HG02870 (cell line): ENCODE results near the gene ZNF836.
A peak's percentile ranks its signal among the peaks of the same experiment; 100 is the strongest.

Experiments
- ATAC-seq: cut with Tn5 transposase; IDR thresholded peaks from one replicate; pipeline ENCODE4 v1.9.1; 2021; ENCODE audit warnings: mild to moderate bottlenecking, moderate library complexity; ENCODE audit not compliant: unreplicated experiment

Gene ZNF836

GRCh38 chr19:52188822-52189734 lies 17.7 kb upstream of the ZNF836 start:
- ATAC-seq, result peak; percentile 1

GRCh38 chr19:52187407-52187806 lies 16.0 kb upstream of the ZNF836 start:
- no peak for ATAC-seq

DNA sequence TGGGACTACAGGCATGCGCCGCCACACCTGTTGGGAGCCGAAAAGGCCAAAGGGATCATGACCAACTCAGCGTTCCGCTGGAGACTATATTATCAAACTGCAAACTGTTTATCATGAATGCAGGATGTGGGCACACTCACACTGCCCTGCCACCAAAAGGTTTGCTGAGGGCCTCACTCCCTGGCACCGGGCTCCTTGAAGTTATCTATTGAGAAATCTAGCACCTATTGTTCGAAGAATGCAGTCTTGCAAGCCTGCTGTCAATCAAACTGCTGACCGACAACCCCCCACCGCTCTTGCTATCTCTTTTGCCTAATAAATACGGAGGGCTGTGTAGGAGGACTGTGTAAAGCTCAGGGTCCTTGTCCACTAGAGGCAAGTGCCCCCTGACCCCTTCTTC lies 5.2 kb upstream of the ZNF836 start:
- ATAC-seq, result no peak

GRCh38 chr19:52172347-52172746 lies 926 bp upstream of the ZNF836 start:
- no peak for ATAC-seq

DNA sequence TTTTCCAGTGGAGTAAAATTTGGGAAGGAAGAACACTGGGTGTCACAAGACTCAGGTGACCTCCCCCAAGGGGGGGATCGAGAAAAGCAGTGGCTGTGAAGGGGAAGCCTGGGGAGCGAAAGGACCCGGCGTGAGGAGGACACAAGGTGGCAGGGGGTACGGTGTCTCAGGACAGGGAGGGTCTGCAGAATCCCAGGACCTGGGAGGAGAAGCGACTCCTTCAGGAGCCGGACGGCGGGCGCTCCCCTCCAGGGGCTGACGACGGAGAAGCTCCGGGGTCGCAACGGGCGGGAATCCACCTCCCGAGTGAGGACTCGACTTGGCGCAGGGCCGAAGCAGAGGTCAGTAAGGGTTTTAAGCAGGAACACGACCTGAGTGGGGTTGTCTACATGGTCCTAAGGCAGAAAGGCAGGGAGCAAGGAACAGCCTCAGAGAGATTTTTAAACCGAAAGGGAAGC lies 529 bp downstream of the ZNF836 start:
- no peak for ATAC-seq

- no peak for ATAC-seq
These were observed 1.1 kb downstream of the ZNF836 start for GRCh38 chr19:52170304-52170703.

- no peak for ATAC-seq
These were observed 15.6 kb downstream of the ZNF836 start for GRCh38 chr19:52155596-52156359.

DNA sequence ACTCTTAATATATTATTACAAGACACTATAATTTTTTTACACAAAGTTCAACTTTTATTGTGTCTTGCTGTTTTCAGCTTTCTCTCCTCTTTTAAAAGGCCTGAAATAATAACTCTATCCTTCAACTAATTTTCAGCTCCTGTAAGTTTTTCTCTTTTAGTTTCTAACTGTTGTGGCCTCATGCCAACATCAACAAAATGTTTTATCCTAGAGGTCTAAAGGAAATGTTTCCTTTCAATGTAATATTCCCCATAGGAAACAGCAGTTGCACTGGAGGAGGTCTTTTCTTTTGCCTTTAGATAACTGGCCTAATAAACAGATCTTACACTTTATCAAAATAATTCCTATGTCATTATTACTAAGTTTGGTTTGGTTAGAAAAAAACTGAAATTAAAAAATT lies 23.2 kb downstream of the ZNF836 start:
- no peak for ATAC-seq

DNA sequence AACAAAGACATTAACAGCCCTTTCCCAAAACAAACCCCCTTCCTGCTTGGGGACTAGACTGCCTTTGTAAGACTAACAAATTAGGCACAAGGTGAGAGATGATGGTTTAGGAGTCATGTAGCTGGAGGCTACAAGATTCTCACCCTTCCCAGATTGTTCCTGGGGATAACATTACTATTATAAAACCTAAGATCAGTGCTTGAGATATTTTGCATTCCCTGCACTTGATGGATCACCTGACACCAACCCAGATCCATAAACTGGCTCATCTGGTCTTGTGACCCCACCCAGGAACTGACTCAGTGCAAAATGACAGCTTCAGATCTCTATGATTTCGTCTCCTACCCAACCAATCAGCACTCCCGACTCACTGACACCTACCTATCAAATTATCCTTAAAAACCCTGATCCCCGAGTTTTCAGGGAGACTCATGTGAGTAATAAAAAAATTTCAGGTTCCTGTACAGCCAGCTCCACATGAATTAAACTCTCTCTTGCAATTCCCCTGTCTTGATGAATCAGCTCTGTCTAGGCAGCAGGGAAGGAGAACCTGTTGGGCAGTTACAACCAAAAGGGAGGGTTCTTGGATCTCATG lies 29.3 kb downstream of the ZNF836 start:
- ATAC-seq, result no peak

DNA sequence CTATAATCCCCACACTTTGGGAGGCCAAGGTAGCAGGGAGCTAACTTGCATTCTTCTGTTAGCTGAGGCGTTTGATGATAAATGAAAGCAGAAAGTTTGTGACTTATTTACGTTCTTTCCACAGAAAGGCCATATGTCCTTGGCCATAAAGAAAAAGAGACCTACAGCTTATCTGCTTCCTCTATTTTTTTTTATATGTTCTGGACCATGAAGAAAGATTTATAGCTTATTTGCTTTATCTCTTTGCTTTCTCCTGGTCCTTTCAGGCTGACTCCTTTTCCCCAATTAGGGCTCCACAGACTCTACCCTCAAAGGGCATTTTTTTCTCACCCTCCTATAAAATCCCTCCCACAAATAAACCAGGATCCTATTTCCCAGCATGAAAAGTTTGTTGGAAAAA lies 30.2 kb downstream of the ZNF836 start:
- no peak for ATAC-seq

DNA sequence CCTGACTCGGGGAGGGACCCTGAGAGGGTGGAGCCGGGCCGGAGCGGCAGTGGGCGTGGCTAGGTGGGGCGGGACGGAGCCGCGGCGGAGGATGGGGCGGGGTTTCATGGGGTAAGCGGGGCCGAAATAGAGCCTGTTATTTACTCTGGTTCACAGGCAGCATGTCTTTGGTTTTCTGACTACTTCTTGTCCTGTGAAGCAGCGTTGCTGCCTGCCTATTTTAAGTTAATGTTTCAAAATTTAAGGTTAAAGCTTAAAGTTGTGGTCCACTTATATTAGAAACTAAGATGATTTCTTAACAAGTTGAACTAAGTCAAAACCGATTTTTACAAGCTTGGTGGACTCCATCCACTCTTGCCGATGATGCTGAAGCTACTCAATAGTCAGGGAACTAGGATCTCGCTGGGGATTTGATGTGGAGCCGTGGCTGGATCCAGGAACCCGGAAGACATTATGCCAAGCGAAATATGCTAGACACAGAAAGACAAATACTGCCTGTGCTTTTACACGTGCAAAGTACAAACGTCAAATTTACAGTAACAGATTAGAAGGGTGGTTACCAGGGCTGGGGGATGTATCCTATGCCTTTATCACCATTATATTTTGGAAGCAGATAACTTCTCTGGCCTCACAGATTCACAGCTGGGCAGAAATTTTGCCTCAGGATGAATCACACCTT lies 31.2 kb downstream of the ZNF836 start:
- peak; percentile 79 for ATAC-seq

DNA sequence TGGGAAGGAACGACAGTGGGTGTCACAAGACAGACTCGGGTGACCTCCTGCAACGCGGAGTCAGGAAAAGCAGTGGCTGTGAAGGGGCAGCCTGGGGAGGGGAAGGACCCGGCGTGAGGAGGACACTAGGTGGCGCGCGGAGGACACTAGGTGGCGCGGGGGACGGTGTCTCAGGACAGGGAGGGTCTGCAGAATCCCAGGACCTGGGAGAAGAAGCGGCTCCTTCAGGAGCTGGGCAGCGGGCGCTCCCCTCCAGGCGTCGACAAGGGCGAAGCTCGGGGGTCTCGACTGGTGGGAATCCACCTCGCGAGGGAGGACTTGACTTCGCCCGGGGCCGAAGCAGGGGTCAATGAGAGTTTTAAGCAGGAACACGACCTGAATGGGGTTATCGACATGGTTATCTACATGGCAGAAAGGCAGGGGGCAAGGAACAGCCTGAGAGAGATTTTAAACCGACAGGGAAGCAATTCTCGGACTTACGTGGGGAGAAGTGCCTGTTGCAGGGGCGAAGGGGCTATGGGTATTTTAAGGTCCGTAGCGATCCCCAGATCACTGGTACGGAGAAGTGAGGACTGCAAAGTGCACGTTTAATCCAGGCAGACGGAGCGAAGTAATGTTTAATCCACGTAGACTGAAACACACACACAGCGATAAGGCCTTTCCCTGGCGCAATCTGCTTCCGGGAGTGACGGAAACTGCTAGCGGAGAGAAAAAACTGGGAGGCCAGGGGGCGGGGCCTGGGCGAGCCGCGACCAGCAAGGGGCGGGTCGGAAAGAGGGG lies 32.0 kb downstream of the ZNF836 start, which contains the start of gene ZNF616:
Gene ZNF616 (minus strand): TSS at position 687 of the 780 bp plus-strand sequence. CDS start 9,426 bp downstream, outside the sequence.
- peak; percentile 65 for ATAC-seq

GRCh38 chr19:52138983-52139251 lies 32.5 kb downstream of the ZNF836 start:
- ATAC-seq, result no peak

- no peak for ATAC-seq
These were observed 33.0 kb downstream of the ZNF836 start for GRCh38 chr19:52138278-52138982.

DNA sequence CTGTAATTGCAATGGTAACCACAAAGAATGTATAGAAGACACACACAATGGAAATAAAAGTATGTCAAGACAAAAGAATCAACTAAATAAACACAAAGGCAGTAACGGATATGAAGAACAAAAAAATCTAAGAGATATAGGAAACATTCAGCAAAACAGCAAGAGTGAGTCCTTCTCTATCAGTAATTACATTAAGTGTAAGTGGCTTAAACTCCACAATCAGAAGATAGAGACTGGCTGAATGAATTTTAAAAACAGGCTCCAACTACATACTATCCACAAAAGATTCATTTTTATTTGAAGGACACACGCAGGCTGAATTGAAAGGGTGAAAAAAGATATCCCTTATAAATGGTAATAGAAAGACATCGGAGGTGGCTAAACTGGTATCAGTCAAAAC lies 51.1 kb downstream of the ZNF836 start:
- ATAC-seq, result no peak

DNA sequence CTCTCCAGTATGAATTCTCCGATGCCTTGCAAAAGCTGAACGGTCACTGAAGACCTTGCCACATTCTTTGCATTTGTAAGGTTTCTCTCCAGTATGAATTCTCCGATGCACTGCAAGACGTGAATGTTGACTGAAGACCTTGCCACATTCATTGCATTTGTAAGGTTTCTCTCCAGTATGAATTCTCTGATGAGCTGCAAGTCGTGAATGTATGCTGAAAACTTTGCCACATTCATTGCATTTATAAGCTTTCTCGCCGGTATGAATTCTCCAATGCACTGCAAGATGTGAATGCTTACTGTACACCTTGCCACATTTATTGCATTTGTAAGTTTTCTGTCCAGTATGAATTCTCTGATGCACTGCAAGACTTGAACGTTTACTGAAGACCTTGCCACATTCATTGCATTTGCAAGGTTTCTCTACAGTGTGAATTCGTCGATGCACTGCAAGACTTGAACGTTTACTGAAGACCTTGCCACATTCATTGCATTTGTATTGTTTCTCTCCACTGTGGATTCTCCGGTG lies 55.8 kb downstream of the ZNF836 start:
- no peak for ATAC-seq

- no peak for ATAC-seq
These were observed 56.7 kb downstream of the ZNF836 start for GRCh38 chr19:52114691-52115090.

DNA sequence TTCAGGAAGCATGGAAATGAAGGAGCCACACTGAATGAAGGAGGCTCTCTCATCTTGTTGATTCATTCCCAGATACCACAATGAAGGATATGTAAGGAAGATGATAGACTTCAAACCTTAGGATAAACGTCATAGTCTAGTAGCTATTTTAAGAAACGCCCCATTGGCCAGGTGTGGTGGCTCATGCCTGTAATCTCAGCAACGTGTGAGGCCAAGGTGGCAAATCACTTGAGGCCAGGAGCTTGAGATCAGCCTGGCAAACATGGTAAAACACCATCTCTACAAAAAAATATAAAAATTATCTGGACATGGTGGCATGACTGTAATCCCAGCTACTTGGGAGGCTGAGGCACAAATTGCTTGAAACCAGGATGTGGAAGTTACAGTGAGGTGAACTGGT lies 58.8 kb downstream of the ZNF836 start:
- no peak for ATAC-seq

- no peak for ATAC-seq
These were observed 60.6 kb downstream of the ZNF836 start for GRCh38 chr19:52110780-52111179.
